Activated naive CD8-positive, alpha-beta T cell treated with anti-CD3 and anti-CD28 coated beads for 36 hours (primary cell): ENCODE results near the gene SENP8. TPM values are rescaled to one million over a fixed set of nuclear protein-coding genes. Genes with fewer than 3 reads are reported as not detected.

Experiments used
- DNase-seq: peaks from one replicate; pipeline ENCODE4 v3.0.0; 2021
- H3K27ac Mint-ChIP-seq: one replicate; pipeline ENCODE4 v1.8.0; 2022; ENCODE audit warnings: mild to moderate bottlenecking, moderate library complexity, mixed read lengths
- H3K27me3 Mint-ChIP-seq: one replicate; pipeline ENCODE4 v1.8.0; 2022; ENCODE audit warnings: mild to moderate bottlenecking, mixed read lengths
- H3K36me3 Mint-ChIP-seq: one replicate; pipeline ENCODE4 v1.8.0; 2021; ENCODE audit warnings: mild to moderate bottlenecking, mixed read lengths
- H3K4me1 Mint-ChIP-seq: one replicate; pipeline ENCODE4 v1.8.0; 2021; ENCODE audit warnings: mixed read lengths
- H3K4me3 Mint-ChIP-seq: one replicate; pipeline ENCODE4 v1.8.0; 2022; ENCODE audit warnings: mild to moderate bottlenecking, moderate library complexity, mixed read lengths
- H3K9me3 Mint-ChIP-seq: one replicate; pipeline ENCODE4 v1.8.0; 2022; ENCODE audit warnings: mixed read lengths
- total RNA-seq, 2 experiments: library from RNA; stranded (reverse); gene quantifications; one replicate each; pipeline ENCODE4 v1.2.3, GENCODE V29; 2021

The SENP8 gene
- total RNA-seq, 2 experiments from 2014 or later: 2.0 to 2.2 TPM

DNA sequence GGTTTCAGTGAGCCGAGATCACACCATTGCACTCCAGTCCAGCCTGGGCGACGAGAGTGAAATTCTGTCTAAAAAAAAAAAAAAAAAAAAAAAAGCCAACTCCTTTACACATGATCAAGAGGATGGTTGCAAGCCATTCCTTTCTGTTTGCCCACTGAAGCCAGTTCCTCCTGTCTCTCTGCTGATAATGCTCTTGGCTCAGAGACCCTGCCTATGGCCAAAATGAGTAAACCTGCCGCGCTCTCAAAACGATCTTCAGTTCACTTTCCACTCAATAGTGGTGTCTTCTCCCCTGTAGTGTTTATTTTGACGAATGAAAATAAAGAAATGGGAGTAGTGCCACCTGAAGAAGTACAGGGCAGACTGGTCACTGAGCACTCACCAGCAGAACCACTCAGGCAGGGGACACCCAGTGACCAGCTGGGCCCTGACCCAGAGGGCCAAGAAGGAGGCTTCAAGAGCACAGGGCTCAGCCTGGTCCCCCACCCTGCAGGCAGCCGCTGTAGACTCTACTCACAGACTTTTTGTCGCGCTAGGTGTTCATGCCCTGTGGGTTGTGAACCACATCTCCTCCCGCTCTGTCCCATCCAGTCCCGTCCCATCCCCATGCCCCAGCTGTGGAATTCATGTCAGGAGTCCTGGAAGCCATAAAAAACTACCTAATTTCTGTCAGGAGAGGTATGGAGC, 55.8 kb downstream of the SENP8 start:
- Mint-ChIP-seq H3K36me3 (no peaks in the 10 kb centered on the region), H3K9me3 (no peaks in the 10 kb centered on the region), H3K4me3 (no peak overlapping the region), H3K27ac (no peak overlapping the region), H3K4me1 (peaks cover 6% of the 10 kb centered on the region), H3K27me3 (peaks cover 7% of the 10 kb centered on the region)
- no peak for DNase-seq

DNA sequence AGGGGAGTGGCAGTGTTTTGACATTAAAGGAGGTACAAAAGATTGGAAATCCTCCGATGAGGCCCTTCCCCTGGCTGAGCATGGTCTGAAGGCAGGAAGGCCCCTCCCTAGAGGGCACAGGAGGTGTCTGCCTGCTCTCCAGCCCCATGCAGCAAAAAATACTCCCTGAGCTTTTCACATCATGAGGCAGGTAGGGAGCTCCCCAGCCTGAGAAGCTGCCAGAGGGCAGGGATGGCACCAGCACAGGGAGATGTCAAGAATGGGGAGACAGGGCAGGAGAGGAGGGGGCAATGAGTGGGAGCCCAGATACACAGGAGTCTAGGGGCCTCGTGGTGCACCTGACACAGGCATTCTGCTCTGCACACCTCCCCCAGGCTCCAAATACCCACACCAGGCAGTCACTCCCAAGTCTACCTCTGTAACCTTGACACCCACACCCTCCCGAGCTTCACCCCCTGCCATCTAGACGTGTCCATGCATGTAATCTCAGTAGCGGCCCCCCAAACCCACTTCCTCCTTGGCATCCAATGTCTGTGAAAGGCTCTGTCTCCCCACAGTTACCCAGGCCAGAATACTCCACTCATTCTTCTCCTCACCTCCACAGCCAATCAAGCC, 56.5 kb downstream of the SENP8 start:
- peaks cover 5% of the 10 kb centered on the region for H3K4me1 Mint-ChIP-seq
- H3K9me3 Mint-ChIP-seq: no peaks in the 10 kb centered on the region
- H3K27me3 Mint-ChIP-seq: peaks cover 7% of the 10 kb centered on the region
- no peak overlapping the region for H3K4me3 Mint-ChIP-seq
- no peak for DNase-seq
- H3K36me3 Mint-ChIP-seq: no peaks in the 10 kb centered on the region
- H3K27ac Mint-ChIP-seq: no peak overlapping the region

DNA sequence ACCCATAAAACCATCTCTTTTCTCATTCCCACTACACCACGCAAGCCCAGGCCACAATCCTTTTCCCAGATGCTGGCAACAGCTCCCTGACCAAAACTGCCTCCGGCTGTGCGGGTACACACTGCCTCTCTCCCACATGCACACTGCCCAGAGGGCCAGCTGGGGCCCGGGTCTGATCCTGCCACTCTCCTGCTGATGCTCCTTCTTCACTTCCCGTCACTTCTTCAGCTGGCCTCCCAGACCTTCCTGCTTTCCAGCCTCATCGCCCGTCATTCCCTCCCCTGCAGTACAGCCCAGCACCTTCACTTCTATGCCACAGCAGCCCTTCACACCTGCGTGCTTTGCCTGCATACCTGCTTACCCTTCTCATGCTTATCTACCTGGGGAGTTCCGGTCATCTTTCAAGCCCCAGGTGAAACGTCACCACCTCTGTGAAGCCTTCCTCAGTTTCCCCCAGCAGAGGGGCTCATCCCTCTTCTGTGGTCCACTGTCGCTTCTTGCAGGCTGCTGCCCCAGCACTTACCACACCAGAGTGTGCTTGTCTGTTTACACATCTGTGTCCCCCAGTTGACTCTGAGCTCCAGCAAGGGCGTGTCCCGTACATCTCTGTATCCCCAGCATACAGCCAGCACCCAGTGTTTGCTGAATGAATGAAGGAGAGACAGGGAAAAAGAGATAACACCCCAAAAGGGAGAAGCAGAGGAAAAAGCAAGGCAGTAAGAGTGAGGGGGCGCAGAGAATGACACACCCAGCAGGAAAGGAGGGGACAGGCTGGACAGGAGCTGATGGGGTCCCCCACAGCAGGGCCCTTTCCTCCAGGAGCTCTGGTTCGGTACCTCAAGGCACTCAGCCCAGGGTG, 57.2 kb downstream of the SENP8 start:
- DNase-seq: no peak
- Mint-ChIP-seq H3K36me3 (no peaks in the 10 kb centered on the region), H3K4me3 (no peak overlapping the region), H3K9me3 (no peaks in the 10 kb centered on the region), H3K27ac (no peak overlapping the region), H3K4me1 (peaks cover 5% of the 10 kb centered on the region), H3K27me3 (peaks cover 7% of the 10 kb centered on the region)

DNA sequence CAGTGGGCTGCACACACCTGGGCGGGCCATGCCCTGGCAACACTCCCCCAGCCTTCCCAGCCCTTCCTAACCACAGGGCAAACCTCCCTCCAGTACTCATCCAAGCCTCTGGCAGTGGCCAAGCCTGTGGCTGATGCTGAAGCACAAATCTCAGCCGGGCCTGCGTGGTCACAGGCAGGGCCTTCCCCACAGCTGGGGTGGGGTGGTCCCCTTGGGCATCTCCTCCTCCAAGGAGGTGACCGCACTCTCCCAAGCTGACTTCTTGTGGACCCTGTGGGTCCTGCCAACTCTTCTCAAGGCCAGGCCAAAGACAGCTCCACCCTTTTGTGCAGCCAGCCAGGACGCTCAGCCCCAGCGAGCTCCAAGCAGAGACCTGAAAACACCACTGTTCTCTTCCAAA, 58.0 kb downstream of the SENP8 start:
- Mint-ChIP-seq H3K9me3 (no peaks in the 10 kb centered on the region), H3K4me1 (peaks cover 5% of the 10 kb centered on the region), H3K36me3 (no peaks in the 10 kb centered on the region), H3K27me3 (peaks cover 11% of the 10 kb centered on the region), H3K4me3 (no peak overlapping the region), H3K27ac (no peak overlapping the region)
- DNase-seq: no peak

DNA sequence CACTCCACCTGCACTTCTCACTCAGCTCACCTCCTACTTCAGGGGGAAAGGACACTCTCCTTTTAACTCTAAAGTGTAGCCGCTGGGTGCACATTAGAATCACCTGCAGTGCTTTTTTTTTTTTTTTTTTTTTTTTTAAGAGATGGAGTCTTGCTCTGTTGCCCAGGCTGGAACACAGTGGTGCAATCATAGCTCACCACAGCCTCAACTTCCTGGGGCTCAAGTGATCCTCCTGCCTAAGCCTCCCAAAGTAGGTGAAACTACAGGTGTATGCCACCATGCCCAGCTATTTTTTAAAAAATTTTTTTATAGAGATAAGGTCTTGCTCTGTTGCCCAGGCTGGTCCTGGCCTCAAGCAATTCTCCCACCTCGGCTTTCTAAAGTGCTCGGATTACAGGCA, 58.5 kb downstream of the SENP8 start:
- no peaks in the 10 kb centered on the region for H3K36me3 Mint-ChIP-seq

DNA sequence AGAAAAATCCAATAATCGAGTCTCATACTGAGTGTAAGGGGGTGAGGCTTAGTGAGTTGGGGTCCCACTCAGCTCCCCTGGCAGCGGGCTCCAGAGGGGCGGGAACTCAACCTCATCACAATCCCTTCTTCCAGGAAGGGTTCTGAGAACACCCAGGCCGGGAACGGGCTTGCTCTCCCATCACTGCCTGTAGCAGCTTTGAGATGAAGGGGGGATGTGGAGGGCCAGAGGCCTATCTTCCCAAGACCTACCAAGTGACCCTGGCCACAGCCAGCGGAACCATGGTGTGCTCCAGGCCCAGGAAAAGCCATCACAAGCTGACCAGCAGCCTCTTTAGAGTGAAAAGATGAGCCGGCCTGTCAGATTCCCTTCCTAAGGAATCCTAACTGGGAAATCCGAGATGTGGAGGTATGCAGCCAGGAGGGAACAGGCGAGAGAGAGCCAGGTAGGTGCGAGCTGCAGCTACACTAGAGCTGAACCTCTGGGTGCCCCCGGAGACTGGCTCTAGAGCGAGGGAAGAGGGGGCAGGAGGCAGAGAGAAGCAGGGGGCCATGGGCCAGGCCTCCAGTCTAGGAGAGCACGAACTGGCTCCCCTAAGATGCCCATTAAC, 60.9 kb downstream of the SENP8 start:
- Mint-ChIP-seq H3K4me1 (peaks cover 5% of the 10 kb centered on the region), H3K9me3 (no peaks in the 10 kb centered on the region), H3K27ac (no peak overlapping the region), H3K36me3 (no peaks in the 10 kb centered on the region), H3K4me3 (no peak overlapping the region), H3K27me3 (peaks cover 34% of the 10 kb centered on the region)
- no peak for DNase-seq

More for the DNA sequence above, 58.5 kb downstream of the SENP8 start:
- no peak for DNase-seq
- H3K27ac Mint-ChIP-seq: no peak overlapping the region
- H3K9me3 Mint-ChIP-seq: no peaks in the 10 kb centered on the region
- H3K4me3 Mint-ChIP-seq: no peak overlapping the region
- peaks cover 5% of the 10 kb centered on the region for H3K4me1 Mint-ChIP-seq
- H3K27me3 Mint-ChIP-seq: peaks cover 17% of the 10 kb centered on the region

DNA sequence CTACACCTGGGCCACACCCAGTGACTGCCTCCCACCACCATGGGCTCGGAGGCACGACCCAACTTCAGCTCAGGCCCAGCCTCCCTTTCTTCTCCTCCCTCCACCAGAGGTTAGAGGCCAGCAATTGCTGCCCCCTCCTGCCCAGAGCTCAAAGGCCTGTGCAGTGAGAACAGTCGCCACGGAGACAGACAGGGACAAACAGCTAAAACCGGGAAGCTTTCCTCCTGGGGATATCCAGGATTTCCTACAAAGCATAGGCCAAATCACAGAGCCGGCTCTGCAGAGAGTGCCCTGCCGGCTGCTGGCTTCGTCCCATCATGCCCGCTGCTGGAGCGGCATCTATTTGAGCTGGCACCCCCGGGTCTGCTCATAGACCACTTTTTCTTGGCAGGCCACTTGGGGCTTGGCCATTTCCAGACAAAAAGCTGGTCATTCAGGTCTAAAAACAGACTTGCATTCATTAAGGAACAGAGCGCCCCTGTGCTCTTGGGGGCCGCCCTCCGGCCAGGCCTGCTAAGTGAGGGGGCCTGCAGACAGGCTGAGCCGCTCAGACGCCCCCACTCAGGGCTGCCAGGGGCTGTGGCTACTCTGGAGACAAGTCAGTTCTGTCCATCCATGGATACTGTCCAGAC, 61.9 kb downstream of the SENP8 start:
- Mint-ChIP-seq H3K4me3 (no peak overlapping the region), H3K36me3 (no peaks in the 10 kb centered on the region), H3K4me1 (peaks cover 2% of the 10 kb centered on the region), H3K9me3 (no peaks in the 10 kb centered on the region), H3K27me3 (peaks cover 36% of the 10 kb centered on the region), H3K27ac (no peak overlapping the region)
- DNase-seq: no peak

DNA sequence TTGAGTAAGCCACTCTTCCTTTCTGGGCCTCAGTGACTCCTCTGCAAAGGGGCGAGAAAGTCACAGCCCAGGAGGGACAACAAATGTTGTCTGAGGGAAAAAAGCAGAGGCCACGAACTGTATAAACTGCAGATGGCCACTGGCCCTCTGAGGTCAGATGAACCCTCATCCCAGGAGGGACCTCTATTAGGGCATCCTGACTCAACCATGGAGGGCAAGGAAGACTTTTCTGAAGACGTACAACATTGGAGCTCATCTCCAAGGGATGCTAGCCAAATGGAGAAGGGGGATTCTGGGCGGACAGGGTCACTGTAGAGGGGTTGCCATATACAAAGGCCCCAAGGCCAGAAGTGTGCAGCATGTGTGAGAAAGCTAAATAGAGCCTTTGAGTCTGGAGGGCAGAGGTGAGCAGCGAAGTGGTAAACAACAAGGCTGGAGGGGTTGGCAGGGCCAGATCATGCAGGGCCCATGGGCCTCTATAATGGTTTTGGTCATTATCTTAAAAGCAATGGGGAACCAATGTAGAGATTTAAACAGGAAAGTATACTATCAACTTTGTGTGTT, 62.6 kb downstream of the SENP8 start:
- no peak for DNase-seq
- Mint-ChIP-seq H3K27me3 (peaks cover 34% of the 10 kb centered on the region), H3K27ac (no peak overlapping the region), H3K4me3 (no peak overlapping the region), H3K9me3 (no peaks in the 10 kb centered on the region), H3K4me1 (no peaks in the 10 kb centered on the region), H3K36me3 (no peaks in the 10 kb centered on the region)

DNA sequence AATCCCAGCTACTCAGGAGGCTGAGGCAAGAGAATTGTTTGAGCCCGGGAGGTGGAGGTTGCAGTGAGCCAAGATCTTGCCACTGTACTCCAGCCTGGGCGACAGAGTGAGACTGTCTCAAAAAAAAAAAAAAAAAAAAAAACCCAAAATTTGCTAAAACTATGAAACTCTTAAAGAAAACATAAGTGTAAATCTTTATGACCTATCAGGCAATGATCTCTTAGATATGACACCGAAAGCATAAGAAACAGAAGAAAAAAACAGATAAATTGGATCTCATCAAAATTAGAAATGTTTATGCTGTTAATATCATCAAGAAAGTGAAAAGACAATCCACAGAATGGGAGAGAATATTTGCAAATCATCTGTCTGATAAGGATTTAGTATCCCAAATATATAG, 64.0 kb downstream of the SENP8 start:
- H3K4me3 Mint-ChIP-seq: no peak overlapping the region

DNA sequence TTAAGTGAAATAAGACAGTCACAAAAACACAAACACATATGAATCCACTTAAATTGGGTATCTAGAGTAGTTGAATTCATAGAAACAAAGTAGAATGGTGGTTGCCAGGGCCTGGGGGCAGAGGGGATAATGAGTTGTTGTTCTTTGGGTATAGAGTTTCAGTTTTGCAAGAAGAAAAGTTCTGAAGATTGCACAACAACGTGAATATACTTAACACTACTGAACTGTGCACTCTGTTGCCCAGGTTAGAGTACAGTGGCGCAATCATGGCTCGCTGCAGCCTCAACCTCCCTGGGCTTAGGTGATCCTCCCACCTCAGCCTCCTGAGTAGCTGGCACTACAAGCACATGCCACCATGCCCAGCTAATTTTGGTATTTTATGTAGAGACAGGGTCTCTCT, 64.5 kb downstream of the SENP8 start:
- Mint-ChIP-seq H3K27me3 (peaks cover 35% of the 10 kb centered on the region), H3K9me3 (no peaks in the 10 kb centered on the region), H3K27ac (no peak overlapping the region), H3K4me3 (no peak overlapping the region), H3K4me1 (no peaks in the 10 kb centered on the region), H3K36me3 (no peaks in the 10 kb centered on the region)
- no peak for DNase-seq

More for the DNA sequence above, 64.0 kb downstream of the SENP8 start:
- no peak overlapping the region for H3K27ac Mint-ChIP-seq
- DNase-seq: no peak
- H3K27me3 Mint-ChIP-seq: peaks cover 34% of the 10 kb centered on the region
- H3K4me1 Mint-ChIP-seq: no peaks in the 10 kb centered on the region
- H3K9me3 Mint-ChIP-seq: no peaks in the 10 kb centered on the region
- H3K36me3 Mint-ChIP-seq: no peaks in the 10 kb centered on the region

DNA sequence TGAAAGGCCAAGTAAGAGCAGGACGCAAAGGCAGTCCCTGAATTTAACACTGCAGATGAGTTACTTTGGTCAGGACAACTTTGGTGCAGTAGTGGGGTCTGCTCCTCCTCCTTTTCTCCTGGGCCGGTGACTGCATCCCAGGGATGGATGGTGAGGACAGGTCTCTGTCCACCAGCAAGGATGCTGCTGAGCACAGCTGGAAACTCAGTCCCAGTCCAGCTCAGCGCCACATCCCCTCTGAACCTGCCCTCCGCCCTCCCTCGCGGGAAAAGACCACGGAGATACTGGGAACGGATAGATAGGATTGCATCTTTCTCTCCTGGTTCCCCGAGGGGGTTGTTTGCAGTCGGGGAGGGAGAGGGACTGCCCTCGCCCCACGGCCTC, 65.6 kb downstream of the SENP8 start:
- no peaks in the 10 kb centered on the region for H3K9me3 Mint-ChIP-seq
- no peaks in the 10 kb centered on the region for H3K36me3 Mint-ChIP-seq

DNA sequence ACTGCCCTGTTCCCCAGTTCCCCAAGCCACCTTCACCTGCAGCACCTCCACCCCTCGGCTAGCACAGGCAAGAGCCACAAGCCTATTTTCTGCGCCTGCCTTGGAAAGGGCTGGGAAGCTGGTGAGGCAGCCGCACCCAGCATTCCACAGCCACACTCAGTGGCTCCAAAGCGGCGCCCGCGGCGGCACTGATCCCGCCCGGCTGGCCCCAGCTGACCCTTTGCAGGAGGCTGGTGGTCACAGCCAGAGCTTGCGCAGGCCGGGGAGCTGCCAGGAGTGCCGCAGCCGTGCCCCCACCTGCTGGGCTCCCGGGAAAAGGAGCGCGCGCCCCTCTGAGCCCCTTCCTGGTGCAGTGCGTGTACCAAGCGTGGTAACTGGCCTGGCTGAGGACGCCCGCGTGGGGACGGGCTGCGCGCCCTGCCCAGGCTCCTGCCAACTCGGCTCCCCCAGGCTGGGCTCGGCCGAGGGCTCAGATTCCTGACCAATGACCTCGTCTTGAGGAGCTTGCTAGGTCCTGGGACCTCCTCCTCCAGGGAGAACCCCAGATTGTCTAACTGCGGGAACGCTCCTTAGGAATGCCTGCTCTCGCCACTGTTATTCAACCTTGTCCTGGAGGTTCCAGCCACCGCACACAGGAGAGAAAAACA, 66.1 kb downstream of the SENP8 start:
- Mint-ChIP-seq H3K4me1 (no peaks in the 10 kb centered on the region), H3K36me3 (no peaks in the 10 kb centered on the region), H3K27ac (no peak overlapping the region), H3K27me3 (peaks cover 48% of the 10 kb centered on the region), H3K4me3 (no peak overlapping the region), H3K9me3 (no peaks in the 10 kb centered on the region)
- DNase-seq: no peak

More for the DNA sequence above, 65.6 kb downstream of the SENP8 start:
- no peak overlapping the region for H3K27ac Mint-ChIP-seq
- DNase-seq: no peak
- no peaks in the 10 kb centered on the region for H3K4me1 Mint-ChIP-seq
- peaks cover 45% of the 10 kb centered on the region for H3K27me3 Mint-ChIP-seq
- no peak overlapping the region for H3K4me3 Mint-ChIP-seq

DNA sequence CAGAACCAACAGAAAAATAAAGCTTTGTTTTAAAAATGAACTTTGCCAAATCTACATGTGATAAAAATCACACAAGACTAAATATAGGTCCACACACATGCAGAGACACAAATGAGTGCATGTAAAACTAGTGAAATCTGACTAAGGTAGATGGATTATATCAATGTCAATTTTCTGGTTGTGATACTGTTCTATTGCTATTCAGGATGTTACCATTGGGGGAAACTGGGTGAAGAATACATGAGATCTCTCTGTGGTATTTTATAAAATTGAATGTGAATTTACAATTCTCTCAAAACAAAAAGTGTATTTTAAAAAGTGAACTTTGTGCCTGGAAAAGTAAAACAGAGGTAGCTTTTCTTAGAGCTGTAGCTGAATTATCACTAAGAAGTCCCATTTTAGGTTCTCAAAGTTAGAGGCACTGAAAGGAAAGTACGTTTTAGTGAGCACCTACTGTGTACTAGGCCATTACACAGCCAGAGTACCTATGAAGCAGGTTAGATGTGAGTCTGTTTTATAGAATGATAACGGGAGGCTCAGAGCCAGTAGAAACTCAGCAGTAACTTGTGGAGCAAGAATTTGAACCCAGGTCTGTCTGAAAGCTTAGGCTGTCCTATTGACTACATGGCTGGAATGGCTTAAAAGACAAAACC, 71.2 kb downstream of the SENP8 start:
- H3K9me3 Mint-ChIP-seq: no peaks in the 10 kb centered on the region

DNA sequence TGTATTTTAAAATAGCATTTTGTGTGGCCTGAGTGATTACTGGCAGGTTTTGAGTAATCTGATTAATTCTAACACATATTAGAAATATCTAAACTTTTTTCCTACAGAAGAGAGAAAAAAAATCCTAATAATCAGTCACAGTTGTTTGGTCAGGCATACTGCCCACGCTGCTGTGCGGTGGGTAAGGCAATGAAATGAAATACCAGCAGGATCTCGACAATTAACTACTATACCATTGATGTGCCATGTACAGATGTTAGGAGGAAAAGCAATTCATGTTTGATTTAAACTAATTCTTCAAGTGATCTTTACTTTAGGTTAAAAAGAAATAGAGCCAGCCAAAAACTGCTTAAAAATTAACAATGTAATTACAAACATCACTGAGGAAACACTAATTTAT, 74.2 kb downstream of the SENP8 start:
- no peaks in the 10 kb centered on the region for H3K36me3 Mint-ChIP-seq
- H3K4me3 Mint-ChIP-seq: no peak overlapping the region
- no peaks in the 10 kb centered on the region for H3K9me3 Mint-ChIP-seq
- no peaks in the 10 kb centered on the region for H3K4me1 Mint-ChIP-seq
- DNase-seq: no peak
- peaks cover 51% of the 10 kb centered on the region for H3K27me3 Mint-ChIP-seq
- no peak overlapping the region for H3K27ac Mint-ChIP-seq

More for the DNA sequence above, 71.2 kb downstream of the SENP8 start:
- no peak overlapping the region for H3K27ac Mint-ChIP-seq
- no peak overlapping the region for H3K4me3 Mint-ChIP-seq
- DNase-seq: no peak
- H3K27me3 Mint-ChIP-seq: peaks cover 41% of the 10 kb centered on the region
- no peaks in the 10 kb centered on the region for H3K36me3 Mint-ChIP-seq
- H3K4me1 Mint-ChIP-seq: no peaks in the 10 kb centered on the region
